Natural killer cell (primary cell): ENCODE measurements around the gene AGR3. TPM values are rescaled to one million over a fixed set of nuclear protein-coding genes. Genes with fewer than 3 reads are reported as not detected.

Experiments used
- ATAC-seq, 3 donors: fragments of 150-1000 bp in 2 of 3; fragments of 200-7000 bp in 1 of 3; cut with Tn5 transposase; 1 replicate in 1 of 3; 2 replicates in 2 of 3; pipeline ENCODE4 v1.10.0; 2021; ENCODE audit warnings: mild to moderate bottlenecking in 2 of 3, moderate library complexity in 2 of 3
- DNase-seq, 2 donors: peaks; one replicate each; pipeline versions ENCODE4 v3.0.0 to v3.0.0-alpha.2; 2013 to 2021; ENCODE audit warnings: mixed read lengths in 1 of 2
- H3K27ac ChIP-seq: one replicate; pipeline ENCODE4 v1.5.1; 2013; ENCODE audit warnings: mild to moderate bottlenecking, low read length
- H3K27me3 ChIP-seq: one replicate; pipeline ENCODE4 v1.6.1; 2013; ENCODE audit warnings: low read length; ENCODE audit not compliant: control insufficient read depth, insufficient read depth
- H3K36me3 ChIP-seq: one replicate; pipeline ENCODE4 v1.6.1; 2013; ENCODE audit warnings: low read length; ENCODE audit not compliant: control insufficient read depth, insufficient read depth
- H3K4me1 ChIP-seq: one replicate; pipeline ENCODE4 v1.6.1; 2013; ENCODE audit warnings: low read length; ENCODE audit not compliant: control insufficient read depth, insufficient read depth
- H3K4me3 ChIP-seq: one replicate; pipeline ENCODE4 v1.5.1; 2013; ENCODE audit warnings: low read length
- H3K9me3 ChIP-seq: one replicate; pipeline ENCODE4 v1.6.1; 2013; ENCODE audit warnings: low read length; ENCODE audit not compliant: control insufficient read depth, insufficient read depth
- H3K27ac Mint-ChIP-seq, 2 donors: one replicate each; pipeline ENCODE4 v1.8.0; 2022; ENCODE audit warnings: mild to moderate bottlenecking in 2 of 2, mixed read lengths in 2 of 2, moderate library complexity in 1 of 2
- H3K27me3 Mint-ChIP-seq, 2 donors: one replicate each; pipeline ENCODE4 v1.8.0; 2022; ENCODE audit warnings: low read depth in 2 of 2, mixed read lengths in 2 of 2
- H3K36me3 Mint-ChIP-seq: one replicate; pipeline ENCODE4 v1.8.0; 2022; ENCODE audit warnings: mixed read lengths
- H3K4me1 Mint-ChIP-seq, 2 donors: one replicate each; pipeline ENCODE4 v1.8.0; 2022; ENCODE audit warnings: mixed read lengths in 2 of 2
- H3K4me3 Mint-ChIP-seq: one replicate; pipeline ENCODE4 v1.8.0; 2022; ENCODE audit warnings: mild to moderate bottlenecking, moderate library complexity, mixed read lengths
- H3K9me3 Mint-ChIP-seq, 2 donors: one replicate each; pipeline ENCODE4 v1.8.0; 2022; ENCODE audit warnings: mixed read lengths in 2 of 2
- WGBS: methylation state at CpG from one replicate; pipeline ENCODE4 v1.1.7; 2013; ENCODE audit warnings: missing lambda C conversion rate; ENCODE audit not compliant: insufficient coverage; 5-methylcytosine and 5-hydroxymethylcytosine counted together
- intact Hi-C: fragments of 100-400 bp; cut with micrococcal nuclease; formaldehyde crosslinking; loops from one replicate; pipeline ENCODE4 v1.14.2; 2022
- total RNA-seq, 4 donors: library from RNA; stranded (reverse); fragments of 120-200 nt in 1 of 4; gene quantifications; one replicate each; pipeline versions ENCODE4 v1.2.3 to v1.2.4, GENCODE V29; 2013 to 2022
- TF ChIP-seq, protein P1 (sequence below): fragments of 200-600 bp; IDR thresholded peaks from one replicate; pipeline ENCODE4 v1.8.0; 2022; ENCODE audit warnings: antibody characterized with exemption

Gene AGR3
- total RNA-seq: not detected
- total RNA-seq (2013): not detected

DNA sequence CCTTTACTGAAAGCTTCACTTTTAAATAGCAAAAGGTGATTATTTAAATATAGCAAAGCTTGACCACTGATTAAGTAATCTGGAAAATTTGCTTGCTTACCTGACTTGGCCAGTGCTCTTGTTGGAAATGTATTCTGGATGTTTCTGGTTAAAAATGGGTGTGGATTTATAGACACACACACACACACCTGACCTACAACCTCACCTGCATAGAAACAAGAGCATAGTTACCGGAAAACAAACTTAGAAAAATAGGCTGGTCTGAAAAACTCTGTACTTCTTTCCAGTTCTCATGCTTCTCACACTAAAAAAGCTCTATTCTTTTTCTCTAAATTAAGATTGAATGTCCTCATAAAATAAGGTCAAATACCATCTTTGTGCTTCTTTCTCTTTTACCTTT lies at the start of gene AGR3:
AGR3 (minus strand) TSS at position 140 of the 400 bp plus-strand sequence. CDS start 3,365 bp downstream, outside the sequence.
- 83% methylated on average over 1 of the region's 1 CpG for WGBS
- no peak within 1 kb of the TSS for H3K27ac ChIP-seq
- ATAC-seq (no peak), DNase-seq (no peak)
- no peaks in the 10 kb centered on the region for H3K36me3 ChIP-seq
- H3K27ac Mint-ChIP-seq: no peak within 1 kb of the TSS
- H3K9me3 ChIP-seq: no peaks in the 10 kb centered on the region
- no peaks in the 10 kb centered on the region for H3K9me3 Mint-ChIP-seq
- peaks cover 4 to 5% of the 10 kb centered on the region in 2 donors for H3K27me3 Mint-ChIP-seq
- H3K4me3 ChIP-seq: no peak within 1 kb of the TSS
- intact Hi-C loops: no loop called here
- H3K4me1 ChIP-seq: no peaks in the 10 kb centered on the region
- H3K36me3 Mint-ChIP-seq: no peaks in the 10 kb centered on the region
- no peaks in the 10 kb centered on the region for H3K4me1 Mint-ChIP-seq
- TF ChIP-seq, protein P1, sequence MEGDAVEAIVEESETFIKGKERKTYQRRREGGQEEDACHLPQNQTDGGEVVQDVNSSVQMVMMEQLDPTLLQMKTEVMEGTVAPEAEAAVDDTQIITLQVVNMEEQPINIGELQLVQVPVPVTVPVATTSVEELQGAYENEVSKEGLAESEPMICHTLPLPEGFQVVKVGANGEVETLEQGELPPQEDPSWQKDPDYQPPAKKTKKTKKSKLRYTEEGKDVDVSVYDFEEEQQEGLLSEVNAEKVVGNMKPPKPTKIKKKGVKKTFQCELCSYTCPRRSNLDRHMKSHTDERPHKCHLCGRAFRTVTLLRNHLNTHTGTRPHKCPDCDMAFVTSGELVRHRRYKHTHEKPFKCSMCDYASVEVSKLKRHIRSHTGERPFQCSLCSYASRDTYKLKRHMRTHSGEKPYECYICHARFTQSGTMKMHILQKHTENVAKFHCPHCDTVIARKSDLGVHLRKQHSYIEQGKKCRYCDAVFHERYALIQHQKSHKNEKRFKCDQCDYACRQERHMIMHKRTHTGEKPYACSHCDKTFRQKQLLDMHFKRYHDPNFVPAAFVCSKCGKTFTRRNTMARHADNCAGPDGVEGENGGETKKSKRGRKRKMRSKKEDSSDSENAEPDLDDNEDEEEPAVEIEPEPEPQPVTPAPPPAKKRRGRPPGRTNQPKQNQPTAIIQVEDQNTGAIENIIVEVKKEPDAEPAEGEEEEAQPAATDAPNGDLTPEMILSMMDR: no peak
- H3K4me3 Mint-ChIP-seq: no peak within 1 kb of the TSS
- H3K27me3 ChIP-seq: no peaks in the 10 kb centered on the region

DNA sequence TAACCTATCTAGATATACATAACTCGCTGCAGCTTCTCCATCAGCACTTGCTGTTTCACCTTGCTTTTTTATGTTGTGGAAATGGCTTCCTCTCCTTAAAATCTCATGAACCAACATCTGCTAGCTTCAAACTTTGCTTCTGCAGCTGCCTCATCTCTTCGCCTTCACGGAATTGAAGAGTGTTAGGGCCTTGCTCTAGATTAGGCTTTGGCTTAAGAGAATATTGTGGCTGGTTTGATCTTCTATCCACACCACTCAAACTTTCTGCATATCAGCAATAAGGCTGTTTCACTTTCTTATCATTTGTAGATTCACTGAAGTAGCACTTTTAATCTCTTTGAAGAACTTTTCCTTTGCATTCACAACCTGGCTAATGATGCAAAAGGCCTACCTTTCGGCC lies 49.2 kb upstream of the AGR3 start:
- no peak for DNase-seq
- H3K27ac ChIP-seq: no peak overlapping the region
- H3K36me3 ChIP-seq: no peaks in the 10 kb centered on the region
- no peaks in the 10 kb centered on the region for H3K9me3 ChIP-seq
- H3K9me3 Mint-ChIP-seq: no peaks in the 10 kb centered on the region
- peaks cover 13% of the 10 kb centered on the region for H3K4me1 ChIP-seq
- H3K4me3 ChIP-seq: no peak overlapping the region
- no peaks in the 10 kb centered on the region for H3K27me3 ChIP-seq
- no peak overlapping the region for H3K27ac Mint-ChIP-seq
- WGBS: 94% methylated on average over 2 of the region's 4 CpGs
- no peak overlapping the region for H3K4me3 Mint-ChIP-seq
- TF ChIP-seq, protein P1: no peak
- peaks cover 0 to 9% of the 10 kb centered on the region in 2 donors for H3K27me3 Mint-ChIP-seq
- H3K36me3 Mint-ChIP-seq: no peaks in the 10 kb centered on the region
- intact Hi-C loops: no loop called here
- ATAC-seq: no peak
- H3K4me1 Mint-ChIP-seq: peaks cover 17 to 35% of the 10 kb centered on the region in 2 donors

DNA sequence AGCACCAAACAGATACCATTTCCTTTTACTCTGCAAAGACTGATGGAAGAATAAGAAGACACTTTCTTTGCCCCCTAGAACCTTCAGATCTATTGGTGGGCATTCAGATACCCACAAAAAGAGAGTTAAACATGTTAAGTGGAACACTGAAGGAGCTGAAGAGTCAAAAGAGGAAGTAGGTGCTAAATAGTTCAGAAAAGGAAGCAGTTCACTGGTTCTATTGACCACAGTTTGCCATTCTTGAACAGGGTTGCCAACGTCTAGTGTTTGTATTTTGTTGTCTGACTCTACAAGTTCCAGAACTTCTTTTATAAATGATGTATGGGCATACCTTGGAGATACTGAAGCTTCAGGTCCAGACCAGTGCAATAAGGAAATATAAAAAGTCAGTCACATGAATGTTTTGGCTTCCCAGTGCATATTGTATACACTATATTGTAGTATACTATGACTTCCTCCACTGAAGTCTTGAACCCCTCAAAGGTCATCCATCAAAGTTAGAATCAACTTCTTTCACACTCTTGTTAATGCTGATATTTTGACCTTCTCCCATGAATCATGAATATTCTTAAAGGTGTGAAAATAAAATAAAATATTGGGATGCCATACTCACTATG lies 47.5 kb upstream of the AGR3 start:
- no peaks in the 10 kb centered on the region for H3K36me3 ChIP-seq
- no peaks in the 10 kb centered on the region for H3K36me3 Mint-ChIP-seq
- H3K27me3 Mint-ChIP-seq: peaks cover 0 to 9% of the 10 kb centered on the region in 2 donors
- no peaks in the 10 kb centered on the region for H3K27me3 ChIP-seq
- no peaks in the 10 kb centered on the region for H3K9me3 Mint-ChIP-seq
- H3K4me1 Mint-ChIP-seq: peaks cover 17 to 29% of the 10 kb centered on the region in 2 donors
- H3K27ac Mint-ChIP-seq: no peak overlapping the region
- no peak overlapping the region for H3K4me3 Mint-ChIP-seq
- H3K4me3 ChIP-seq: no peak overlapping the region
- TF ChIP-seq, protein P1: no peak
- 0% methylated on average over 1 of the region's 1 CpG for WGBS
- H3K4me1 ChIP-seq: peaks cover 13% of the 10 kb centered on the region
- no peak for DNase-seq
- intact Hi-C loops: no loop called here
- no peaks in the 10 kb centered on the region for H3K9me3 ChIP-seq
- peak in 1 of 3 donors; percentile 50 for ATAC-seq
- H3K27ac ChIP-seq: no peak overlapping the region

DNA sequence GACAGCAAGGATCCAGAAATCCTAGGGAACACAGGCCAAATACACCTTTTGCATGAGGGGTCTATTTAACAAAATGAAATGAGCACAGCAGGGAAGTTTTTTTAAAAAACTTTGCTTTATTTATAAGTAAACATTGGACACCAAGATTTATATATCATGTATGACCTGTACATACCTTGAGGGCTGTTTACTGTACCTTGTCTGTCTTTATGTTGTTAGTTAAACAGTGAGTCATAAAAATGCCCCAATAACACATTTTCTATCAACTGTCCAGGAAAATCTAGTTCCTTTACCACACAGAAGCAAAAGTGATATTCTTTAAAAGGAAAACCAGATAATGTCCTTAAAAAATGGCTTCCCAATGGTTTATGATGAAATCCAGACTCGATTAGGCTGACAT lies 45.1 kb upstream of the AGR3 start:
- Histone ChIP-seq H3K9me3 (no peaks in the 10 kb centered on the region), H3K27me3 (no peaks in the 10 kb centered on the region), H3K4me3 (no peak overlapping the region), H3K4me1 (no peaks in the 10 kb centered on the region), H3K27ac (no peak overlapping the region), H3K36me3 (no peaks in the 10 kb centered on the region)
- Mint-ChIP-seq H3K27ac (no peak overlapping the region), H3K9me3 (no peaks in the 10 kb centered on the region), H3K4me3 (no peak overlapping the region), H3K36me3 (no peaks in the 10 kb centered on the region), H3K4me1 (peaks cover 12 to 17% of the 10 kb centered on the region in 2 donors), H3K27me3 (peaks cover 0 to 9% of the 10 kb centered on the region in 2 donors)
- TF ChIP-seq, protein P1: no peak
- ATAC-seq (no peak), DNase-seq (no peak)
- WGBS: 79% methylated on average over 1 of the region's 1 CpG
- intact Hi-C loops: no loop called here
